HT1080 (cell line): ENCODE results near the gene CUEDC1. TPM values are rescaled to one million over a fixed set of nuclear protein-coding genes. Genes with fewer than 3 reads are reported as not detected.
A peak's percentile ranks its signal among the peaks of the same experiment; 100 is the strongest.

Experiments
- DNase-seq: peaks from one replicate; pipeline ENCODE4 v3.0.0-alpha.2; 2015; ENCODE audit warnings: low read depth
- polyA plus RNA-seq, 2 experiments: library from polyadenylated mRNA; depleted of rRNA; stranded (reverse); fragments of >200 nt; gene quantifications; 2 replicates each; pipeline ENCODE4 v1.2.3, GENCODE V29; 2015
- total RNA-seq: library from RNA; depleted of rRNA; stranded (reverse); fragments of >200 nt; shearing (Covaris generic); gene quantifications from 2 replicates; pipeline ENCODE4 v1.2.3, GENCODE V29; 2014; rRNA removed

CUEDC1 gene, protein sequence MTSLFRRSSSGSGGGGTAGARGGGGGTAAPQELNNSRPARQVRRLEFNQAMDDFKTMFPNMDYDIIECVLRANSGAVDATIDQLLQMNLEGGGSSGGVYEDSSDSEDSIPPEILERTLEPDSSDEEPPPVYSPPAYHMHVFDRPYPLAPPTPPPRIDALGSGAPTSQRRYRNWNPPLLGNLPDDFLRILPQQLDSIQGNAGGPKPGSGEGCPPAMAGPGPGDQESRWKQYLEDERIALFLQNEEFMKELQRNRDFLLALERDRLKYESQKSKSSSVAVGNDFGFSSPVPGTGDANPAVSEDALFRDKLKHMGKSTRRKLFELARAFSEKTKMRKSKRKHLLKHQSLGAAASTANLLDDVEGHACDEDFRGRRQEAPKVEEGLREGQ
- 8.9 and 9.9 TPM in 2 replicates for total RNA-seq
- polyA plus RNA-seq (2015; cell fraction: cytosol; rRNA removed): 19.1 and 19.5 TPM in 2 replicates
- polyA plus RNA-seq (2015; cell fraction: nucleus; rRNA removed): 73.3 and 80.4 TPM in 2 replicates

DNA sequence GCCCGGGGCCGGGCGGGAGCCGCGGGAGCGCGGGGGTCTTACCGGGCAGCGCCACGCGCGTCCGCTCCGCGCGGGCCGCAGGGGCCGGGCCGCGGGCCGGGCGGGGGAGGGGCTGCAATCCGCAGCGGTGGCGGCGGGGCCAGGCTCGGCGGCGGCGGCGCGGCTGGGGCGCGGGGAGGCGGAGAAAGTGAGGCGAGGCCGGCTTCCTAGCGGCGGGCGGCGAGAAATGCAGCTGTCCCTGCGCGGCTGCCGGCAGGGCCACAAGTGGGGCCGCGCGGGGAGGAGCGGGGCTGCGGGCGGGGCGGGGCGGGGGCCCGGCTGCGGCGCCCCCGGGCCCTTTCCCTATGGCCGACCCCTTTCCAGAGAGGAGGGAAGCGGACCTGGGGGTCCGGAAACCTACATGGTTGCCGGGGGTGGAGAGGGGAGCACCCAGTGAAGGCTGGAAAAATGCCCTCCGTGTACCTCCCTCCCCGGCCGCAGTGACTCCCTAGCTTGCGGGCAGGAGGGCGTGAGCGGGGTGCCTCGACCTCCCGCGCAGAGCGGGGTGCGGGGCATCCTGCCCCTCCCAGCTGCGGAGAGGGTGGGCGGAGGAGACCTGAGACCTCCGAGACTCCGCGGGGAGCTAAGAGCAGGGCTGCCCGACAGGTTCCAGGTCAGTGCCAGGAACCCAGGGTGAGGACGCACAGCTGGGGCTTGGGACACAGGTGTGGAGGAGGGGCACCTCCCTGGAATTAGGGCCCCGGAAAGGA lies at the start of gene CUEDC1:
TSS of gene CUEDC1 (minus strand) at position 230 of the 749 bp plus-strand sequence. CDS start 69,848 bp downstream, outside the sequence.
- peak; percentile 43 for DNase-seq

DNA sequence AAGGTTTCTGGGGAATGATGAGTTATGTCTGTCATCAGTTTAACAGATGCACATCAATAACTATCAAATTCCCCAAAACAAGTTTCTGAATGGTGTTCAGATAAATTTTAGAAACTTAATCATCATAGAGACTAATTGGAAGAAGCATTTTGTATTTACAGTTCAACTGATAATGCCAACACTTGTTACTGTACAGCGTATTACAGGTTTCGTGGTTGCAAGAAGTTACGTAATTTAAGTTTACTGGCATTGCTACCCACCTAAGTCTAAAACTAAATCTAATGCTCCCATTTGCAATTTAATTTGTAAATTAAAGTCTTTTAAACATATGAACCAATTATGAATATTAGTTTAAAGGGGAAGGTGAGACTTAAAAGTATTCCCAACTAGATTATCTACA lies 48.8 kb upstream of the CUEDC1 start:
- no peak for DNase-seq

DNA sequence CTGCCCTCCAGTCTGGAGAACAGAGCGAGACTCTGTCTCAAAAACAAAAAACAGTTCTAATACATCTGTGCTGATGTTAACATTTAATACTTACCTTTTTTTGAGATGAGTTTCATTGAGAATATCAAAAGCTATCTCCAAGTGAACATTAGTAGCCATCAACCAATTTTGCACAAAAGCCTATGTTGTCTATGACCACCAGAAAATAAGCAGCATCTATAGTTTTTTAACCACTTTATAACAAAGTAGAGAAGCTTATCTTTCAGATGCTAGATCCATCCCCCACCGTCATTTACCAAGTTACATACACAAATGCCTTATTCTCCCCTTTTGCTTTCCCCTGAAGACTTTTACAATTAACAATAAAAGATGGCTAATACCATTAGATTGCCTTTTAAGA lies 47.8 kb upstream of the CUEDC1 start:
- no peak for DNase-seq

DNA sequence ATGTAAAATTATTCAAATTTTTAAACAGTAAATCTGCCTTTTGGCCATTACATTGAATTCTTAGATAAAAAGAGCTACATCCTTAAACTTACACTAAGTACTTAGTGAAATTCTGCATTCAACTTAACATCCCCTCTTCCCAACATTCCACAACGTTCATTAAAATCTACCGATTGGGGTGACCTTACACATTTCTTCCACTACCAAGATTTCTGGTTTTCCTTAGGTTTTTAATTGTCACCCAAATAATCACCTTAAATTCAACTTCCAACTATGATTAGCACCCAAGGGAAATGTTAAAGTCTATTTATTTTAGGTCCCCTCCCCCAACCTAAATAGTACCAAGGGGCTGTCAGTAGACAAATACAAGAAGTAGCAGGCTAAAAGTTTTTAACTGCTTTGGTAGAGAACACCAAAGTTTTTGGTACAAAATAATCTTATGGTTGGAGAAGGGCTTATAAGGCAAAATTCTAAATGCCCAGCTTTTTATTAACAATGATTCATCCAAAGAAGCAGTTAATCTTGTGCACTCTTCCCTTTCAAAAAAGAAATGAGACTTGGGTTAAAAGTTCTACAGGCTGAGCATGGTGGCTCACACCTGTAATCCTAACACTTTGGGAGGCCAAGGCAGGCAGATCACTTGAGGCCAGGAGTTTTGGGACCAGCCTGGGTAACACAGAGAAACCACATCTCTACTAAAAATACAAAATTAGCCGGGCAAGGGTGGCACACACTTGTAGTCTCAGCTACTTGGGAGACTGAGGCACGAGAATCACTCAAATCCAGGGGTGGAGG lies 47.1 kb upstream of the CUEDC1 start:
- no peak for DNase-seq

DNA sequence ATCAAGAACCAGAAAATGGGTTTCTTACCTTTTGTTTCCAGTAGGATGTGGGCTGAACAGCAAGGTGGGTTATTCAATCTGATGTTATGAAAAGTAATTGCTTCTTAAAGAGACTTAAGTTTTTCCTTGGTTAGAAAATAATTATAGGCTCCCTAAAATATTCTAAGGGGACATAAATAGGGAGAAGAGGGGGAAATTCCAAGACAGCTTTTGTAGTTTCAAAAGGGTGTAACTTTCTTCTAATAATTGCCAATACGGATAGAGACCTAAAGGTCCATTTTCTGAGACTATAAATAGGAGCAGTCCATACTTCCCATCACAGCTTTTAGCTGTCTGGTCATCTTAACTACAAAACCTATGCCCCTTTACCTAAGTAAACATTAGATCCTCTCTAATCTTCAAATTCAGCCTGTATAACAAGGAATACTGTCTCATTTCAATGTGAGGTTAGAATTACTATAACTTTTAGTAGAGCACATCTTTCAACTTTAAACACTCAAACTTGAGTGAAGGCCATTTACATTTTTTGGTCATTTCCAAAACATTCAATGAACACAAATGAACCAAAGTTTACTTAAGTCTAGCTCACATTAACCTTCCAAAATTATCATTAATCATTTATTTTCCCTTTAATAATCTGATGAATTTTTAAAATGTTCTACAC lies 46.4 kb upstream of the CUEDC1 start:
- no peak for DNase-seq

DNA sequence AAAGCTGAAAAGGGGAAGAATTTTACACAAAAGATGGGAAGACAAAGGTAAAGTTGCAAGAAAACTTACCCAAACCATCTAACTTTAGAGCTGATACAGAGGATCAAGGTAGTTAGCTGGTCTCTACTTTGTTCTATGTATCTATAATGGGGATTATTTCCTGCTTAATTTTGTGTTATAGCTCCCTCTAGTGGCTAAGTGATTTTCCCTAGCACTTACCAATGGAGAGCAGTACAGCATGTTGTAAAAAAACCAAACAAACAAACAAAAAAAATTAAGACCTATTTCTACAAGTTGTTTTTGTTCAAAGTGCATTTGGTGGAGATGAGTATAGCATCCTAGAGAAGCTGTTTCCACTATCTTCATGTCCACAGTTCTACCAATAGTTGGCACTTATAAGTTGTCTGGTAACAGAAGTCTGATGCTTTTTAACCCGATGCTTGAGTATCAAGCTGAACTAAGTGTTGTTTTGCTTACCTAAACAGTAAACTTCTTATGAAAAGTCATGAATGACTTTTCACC lies 44.3 kb upstream of the CUEDC1 start:
- peak; percentile 65 for DNase-seq

DNA sequence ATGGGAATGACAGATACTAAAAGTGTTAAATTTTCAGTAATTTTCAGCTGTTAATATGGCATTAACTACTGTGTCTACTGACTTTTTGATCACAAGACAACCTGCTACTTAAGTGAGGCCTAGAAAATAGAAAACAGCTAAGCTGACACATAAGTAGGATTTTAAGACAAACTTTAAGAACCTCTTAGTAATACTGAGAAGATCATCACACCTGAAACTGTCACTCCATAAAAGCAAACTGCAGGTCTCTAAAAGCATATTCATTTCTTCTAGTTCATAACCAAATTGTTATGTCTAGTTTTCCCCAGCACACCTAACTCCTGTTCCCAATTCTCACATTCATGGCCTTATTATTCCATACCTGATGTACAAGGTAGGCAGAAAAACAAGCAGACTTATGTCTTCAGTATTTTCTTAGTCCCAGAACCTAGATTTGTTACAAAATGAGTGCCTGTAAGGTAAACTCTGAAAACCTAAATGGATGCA lies 43.8 kb upstream of the CUEDC1 start:
- no peak for DNase-seq

DNA sequence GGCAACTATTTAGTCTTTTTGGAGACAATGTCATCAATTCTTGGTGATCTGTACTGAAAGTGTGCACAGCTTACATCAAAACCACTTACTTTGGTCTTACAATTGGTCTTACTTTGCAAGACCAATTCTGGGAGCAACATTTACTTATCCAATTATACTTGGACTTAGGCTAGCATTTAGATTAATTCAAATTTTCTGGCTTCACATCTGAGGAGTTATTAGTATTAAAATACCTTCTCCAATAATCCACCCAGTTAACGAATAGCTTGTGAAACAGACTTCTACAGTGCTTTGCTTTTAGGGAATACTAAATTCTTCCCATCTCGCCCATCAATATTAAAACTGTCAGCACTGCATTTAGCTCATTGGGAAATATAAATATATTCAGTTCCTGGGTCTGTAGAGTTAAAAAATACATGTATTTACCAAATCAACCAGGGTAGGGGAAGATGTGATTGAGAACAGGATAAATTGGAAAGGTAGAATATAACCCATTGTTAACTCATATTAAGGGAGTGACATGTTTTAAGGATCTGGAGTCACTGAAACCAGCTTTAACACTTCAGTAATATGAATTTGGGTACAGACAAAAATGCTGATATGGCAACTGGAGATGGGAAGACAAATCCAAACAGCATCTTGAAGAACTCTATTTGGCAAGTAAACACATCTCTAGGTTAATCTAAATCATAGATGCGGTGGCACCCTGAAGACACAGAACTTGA lies 42.0 kb upstream of the CUEDC1 start:
- DNase-seq: no peak

DNA sequence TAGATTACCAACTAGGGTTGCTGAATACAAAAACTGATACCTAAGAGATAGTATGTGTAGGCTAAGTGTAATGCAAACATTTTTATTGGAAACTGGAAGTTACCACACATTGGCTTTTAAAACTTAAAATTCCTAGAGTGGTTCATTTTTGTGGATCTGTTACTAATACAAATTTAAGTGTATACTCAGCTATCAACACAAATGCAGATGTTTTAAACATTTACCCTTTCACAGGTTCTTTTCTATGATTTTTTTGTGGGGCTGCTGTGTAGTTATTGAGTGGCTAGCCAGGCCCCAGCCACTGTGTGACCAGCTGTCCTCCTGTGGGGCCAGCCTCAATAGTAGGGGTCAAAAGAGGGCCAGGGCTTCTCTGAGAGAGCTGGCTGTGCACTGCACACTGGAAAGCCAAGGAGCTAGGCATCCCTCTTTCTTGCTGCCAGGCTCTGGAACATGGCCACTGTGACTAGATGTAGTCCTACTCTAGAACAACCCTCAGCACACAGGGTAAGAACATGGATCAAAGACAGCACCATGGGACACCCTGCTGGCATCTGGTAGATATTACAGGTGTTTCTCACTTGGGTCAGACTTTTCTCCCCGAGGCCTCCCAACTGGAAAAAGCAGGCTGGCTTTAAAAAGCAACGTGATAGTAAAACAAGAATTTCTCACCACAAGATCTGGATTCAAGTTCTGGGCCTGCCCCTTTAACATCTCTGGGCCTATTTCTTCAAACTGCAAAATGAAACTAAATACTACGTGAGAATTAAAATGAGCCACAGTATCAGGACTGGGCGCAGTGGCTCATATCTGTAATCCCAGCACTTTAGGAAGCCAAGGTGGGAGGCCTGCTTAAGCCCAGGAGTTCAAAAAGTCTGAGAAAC lies 40.1 kb upstream of the CUEDC1 start:
- peak; percentile 72 for DNase-seq

DNA sequence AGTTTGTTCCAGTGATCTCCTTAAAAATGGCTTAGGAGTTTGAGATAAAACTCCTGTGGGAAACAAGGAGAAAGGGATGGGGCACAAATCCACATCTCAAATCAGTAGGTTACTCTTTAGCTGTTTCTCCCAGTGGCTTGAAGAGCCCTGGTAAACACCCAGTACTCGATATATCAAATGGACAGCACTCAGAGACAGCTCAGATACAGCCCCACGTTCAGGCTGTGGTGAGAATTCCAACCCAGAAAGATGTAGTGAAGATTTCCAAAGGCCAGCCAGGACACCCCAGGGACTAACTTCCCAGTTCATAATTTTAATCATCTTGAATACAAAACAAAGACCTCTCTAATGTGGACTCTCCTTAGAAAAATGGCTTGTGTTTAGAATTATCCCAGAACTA lies 39.2 kb upstream of the CUEDC1 start:
- DNase-seq: no peak

DNA sequence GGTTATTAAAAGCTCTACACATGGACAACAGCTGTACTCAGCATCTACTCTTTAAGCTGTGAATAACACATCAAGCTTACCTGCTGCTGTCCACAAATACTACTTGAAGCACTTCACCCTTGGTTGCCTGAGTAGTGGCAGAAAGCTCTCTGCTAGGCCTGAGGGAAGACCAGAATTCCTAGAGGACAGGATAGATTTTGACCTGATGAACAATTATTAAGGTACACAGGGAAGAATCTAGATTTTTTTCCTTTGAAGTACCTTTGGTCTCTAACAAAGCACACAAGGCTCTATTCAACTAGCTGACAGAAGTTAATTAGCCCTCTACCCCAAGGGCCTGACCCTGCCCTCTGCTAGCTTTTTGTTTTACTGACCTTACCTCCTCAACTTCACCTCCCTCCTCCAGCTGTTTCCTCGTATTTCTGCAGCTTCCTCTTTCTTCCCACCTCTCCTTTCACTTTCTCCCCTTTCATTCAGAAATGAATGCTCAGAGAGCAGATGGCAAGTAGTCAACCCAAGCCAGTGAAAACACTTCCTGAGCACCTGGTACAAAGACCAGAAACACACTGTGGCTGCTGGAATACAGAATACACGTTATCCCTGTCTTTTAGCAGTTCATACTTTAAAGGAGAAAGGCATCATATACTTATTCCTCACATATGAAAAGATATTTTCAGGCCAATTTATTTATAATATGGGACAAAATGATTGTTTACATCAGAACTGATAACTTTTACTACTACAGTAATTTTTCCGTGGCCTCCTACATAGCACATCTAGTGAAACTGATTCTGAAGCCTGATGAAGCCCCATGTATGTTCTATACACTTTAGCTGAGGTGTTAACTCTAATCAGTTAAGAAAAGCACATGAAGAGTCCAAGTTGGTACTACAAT lies 38.5 kb upstream of the CUEDC1 start:
- no peak for DNase-seq

DNA sequence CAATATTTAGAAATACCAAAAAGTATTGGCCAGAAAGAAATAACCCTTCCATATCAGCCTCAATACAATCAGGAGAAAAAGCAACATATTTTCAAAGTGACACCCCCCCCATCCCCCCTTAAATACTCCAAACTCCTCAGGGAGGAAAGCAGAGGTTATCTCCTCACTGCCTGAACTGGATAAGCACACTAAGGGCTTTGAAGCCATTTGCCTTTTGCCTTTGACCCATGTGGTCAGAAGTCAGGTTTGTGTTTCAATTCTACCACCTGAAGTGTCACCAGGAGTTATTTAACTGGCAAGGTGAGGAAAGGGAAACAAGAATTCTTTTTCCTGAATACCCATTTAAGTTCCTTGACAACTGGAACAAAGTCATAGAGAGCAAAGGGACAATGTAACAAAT lies 36.3 kb upstream of the CUEDC1 start:
- DNase-seq: no peak

DNA sequence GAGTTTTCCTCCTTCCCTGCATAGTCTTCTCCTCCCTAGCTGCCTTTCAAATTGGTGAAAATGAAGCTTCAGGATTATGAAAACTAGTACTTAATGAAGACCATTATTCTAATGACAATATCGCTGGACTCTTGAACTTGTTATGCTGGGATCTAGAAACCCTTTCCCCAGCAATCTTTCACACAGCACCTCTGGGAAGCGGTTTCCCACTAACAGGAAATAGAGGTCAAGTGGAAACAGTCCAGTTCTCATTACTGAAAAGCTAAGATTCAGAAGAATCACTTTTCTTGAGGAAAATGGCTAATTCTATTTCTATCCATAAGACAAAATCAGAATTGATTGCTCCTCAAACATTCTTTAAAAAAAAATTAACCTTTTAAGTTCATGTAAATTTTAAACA lies 34.8 kb upstream of the CUEDC1 start:
- DNase-seq: no peak

DNA sequence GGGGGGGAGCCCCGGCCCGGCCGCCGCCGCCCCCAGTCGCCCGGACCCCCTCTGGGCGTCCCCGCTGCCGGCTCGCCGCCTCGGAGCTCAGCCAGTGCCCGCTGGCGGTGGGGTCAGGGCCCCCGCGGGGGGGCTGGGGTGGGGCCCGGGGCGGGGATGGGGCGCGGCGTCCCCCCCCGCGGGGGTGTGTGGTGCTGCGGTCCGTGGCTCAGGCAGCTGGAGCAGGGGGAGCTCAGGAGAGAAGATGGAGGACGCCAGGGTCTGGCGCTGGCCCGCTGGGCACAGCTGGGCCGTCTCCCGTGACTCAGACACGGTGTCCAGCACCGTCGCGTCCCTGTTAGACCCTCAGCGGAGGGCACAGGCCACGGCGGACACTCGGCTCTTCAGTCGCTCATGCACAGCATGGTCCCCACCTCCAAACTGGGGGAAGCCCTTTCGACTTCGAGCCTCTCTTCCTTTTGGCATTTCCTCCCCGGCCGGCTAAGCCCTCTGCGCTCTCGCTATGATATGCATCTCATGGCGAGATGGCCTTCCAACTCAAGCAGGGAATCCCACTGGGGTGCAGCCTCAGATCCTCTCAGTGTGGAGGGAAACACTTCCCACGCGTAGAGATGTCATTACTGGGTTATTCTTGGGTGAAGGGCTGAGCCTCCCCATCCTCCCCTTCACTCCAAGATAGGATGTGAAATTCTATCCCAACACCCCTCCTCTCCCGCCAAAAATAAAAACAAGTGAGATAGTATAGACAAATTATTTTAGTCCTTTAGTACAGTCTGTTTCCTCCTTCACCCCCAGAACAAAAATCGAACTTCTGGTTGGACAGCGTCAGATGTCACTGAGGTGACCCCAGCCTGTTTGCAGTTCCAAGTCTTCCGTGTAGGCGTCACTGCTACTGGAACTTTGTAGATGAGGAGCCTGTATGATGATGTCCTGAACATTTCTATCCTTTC lies 33.4 kb upstream of the CUEDC1 start:
- DNase-seq: peak; percentile 51

DNA sequence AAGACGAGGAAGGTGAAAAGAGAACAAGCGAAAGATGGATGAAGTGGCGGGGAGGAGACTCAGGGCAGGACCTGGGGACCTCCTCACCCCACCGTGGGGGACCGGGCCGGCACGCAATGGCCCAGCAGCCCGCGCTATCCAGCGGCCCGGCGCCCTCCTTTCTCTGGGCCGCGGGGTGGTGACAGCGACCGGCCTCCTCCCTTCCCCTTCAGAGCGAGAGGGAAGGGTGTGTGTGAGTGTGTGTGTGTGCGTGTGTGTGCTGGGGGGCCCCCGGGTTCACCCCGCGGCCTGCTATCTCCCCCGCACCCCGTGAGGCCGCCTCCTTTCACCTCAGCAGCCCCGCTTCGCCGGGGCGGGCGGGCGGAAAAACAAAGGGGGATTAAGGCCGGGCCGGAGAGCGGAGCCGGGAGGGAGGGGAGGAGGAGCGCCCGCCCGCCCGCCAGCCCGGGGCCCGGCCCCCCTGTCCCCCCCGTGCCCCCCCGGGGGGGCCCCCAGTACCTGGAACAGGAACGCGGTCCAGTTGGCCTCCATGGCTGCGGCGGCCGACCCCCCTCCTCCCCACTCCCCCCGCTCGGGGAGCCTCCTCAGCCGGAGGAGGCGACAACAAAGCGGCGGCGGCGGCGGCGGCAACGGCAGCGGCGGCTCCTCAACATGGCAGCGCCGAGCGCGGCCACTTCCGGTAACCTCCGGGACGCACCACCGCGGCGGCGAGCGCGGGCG lies 32.5 kb upstream of the CUEDC1 start, which contains the start of gene VEZF1:
TSS of gene VEZF1 (minus strand) at position 674 of the 720 bp plus-strand sequence. CDS start at position 531, 143 bp downstream.
- peak; percentile 48 for DNase-seq
